Stimulated activated CD8-positive, alpha-beta memory T cell treated with anti-CD3 and anti-CD28 coated beads, Interleukin-15, amount 100 ng/mL, for 4 hours (primary cell): Measurements from ENCODE around the gene CREB5.

Experiments used
- DNase-seq, 2 donors: peaks; one replicate each; pipeline ENCODE4 v3.0.0-alpha.2; 2020; ENCODE audit warnings: low read depth in 2 of 2

Gene CREB5

GRCh38 chr7:28744951-28745350, 332.6 kb downstream of the CREB5 start:
- DNase-seq = no peak

DNA sequence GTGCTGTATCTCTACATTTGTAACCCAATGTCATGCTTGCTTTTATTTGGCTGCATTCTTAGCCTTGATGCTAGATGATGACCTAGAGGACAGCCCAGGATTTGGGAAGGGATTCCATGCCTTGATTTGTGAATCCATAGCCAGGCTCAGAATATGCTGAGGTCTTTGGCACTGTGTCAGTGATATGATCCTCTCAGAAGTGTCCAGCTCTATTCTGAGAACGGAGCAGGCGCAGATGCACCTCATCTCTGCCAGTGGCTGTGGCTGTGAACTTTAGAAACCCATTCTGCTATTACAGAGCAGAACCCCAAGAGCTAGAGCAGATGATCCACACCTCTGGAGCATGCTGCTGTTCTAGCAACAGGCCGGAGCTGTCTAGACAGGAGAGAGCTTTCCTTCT, 333.0 kb downstream of the CREB5 start:
- no peak for DNase-seq

DNA sequence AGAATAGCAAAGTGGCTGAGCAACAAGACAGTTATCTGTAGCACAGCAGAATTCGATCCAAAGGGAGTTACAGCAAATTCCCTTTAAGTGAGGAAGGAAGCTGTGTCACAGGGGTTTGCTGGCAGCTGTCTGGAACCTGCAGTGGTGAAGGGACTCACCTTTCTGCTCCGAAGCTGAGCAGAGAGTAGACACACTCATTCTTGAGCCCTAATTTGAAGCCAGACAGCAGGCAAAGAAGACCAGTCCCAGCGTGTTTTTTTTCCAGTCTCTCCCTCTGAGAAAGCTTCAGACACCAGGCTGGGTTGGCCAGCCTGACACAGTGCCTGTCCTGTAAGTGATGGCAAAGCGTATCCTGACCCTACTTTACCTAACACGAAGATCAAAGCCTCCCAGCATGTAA, 335.1 kb downstream of the CREB5 start:
- no peak for DNase-seq

- no peak for DNase-seq
Observed at GRCh38 chr7:28747854-28748253, 335.5 kb downstream of the CREB5 start.

GRCh38 chr7:28748346-28748745, 336.0 kb downstream of the CREB5 start:
- DNase-seq = no peak

DNA sequence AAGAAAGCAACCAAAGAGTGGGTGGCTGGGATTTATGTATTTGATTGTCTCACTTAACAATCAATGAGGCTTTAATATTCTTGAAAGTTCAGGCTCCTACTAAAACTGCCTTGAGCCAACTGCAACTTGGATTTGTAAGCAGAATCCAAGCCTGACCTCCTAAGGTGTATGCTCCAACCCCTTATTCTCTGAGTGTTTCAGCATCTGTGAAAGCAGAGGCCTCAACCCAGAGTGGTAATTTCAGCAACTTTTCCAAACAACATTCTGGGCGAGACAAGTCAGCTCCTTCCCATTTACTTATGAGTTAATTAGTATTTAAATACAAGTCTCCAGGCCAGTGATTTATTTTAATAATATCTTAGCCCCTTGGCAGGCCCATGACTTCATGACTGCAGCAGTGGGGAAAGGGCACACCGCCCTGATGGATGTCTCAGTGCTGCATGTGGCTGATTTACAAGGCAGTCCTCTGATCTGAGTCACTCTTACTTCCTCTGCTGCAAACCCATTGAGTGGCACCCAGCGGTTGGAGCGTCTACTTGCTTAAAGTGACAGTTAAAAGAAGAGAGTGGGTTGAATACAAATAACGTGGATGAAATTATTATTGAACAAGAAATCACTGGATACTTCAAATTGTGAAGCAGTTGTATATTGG, 336.7 kb downstream of the CREB5 start:
- DNase-seq = no peak

DNA sequence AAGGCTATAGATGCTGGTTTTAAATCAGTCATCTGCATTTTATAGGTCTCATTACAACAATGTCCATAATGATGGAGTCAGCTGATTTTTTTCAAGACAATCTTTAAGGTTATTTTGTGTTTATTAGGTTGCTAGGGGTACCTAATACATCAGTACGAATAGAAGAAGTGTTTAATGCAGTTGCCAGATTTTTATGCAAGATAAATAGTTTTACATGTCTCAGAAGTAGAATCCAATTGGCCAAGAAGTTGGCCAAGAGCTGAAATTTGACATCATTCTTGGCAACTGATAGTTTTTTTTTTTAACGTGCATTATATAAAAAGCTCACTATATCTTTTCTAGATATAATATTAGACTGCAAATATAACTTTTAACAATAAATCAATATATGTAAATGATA, 337.3 kb downstream of the CREB5 start:
- DNase-seq = no peak

GRCh38 chr7:28750981-28751380, 338.7 kb downstream of the CREB5 start:
- no peak for DNase-seq

DNA sequence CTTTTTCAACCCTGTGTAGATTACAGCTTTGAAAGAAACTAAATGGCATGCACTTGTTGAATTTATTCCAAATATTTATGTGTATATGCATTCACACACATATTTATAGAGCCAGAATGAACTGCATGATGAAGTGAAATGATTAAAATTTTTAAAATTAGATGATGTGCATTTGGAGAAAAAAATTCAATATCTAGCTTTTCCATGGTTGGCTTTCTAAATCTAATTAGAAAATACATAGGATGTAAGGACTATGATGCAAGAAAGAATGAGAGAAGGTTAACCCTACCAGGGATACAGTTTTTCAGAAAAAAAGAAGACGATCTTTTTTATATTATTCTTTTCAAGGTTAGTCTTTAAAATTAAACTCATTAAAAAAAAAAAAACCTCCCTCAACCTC, 341.3 kb downstream of the CREB5 start:
- no peak for DNase-seq

- no peak for DNase-seq
Observed at GRCh38 chr7:28754027-28754426, 341.7 kb downstream of the CREB5 start.

GRCh38 chr7:28754447-28754846, 342.1 kb downstream of the CREB5 start:
- no peak for DNase-seq

GRCh38 chr7:28755255-28755654, 342.9 kb downstream of the CREB5 start:
- no peak for DNase-seq

DNA sequence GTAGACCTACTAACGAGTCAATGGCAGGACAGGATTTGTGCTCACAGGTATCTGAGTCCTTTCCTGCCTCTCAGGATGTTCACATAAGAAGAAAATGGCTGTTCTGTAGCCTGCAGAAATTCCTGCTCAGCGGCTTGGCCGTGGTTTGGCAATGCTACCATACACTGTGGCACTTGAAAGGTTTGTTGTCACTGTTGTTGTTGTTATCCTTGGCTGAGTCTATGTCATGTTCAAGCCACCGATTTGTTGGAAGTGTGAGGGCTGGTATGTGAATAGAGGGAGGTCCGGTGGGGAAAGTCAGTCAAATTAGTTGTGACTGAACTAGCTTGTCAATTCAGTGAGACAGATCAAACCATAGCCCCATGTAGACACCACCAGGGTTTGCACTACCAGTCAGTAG, 345.9 kb downstream of the CREB5 start:
- no peak for DNase-seq

DNA sequence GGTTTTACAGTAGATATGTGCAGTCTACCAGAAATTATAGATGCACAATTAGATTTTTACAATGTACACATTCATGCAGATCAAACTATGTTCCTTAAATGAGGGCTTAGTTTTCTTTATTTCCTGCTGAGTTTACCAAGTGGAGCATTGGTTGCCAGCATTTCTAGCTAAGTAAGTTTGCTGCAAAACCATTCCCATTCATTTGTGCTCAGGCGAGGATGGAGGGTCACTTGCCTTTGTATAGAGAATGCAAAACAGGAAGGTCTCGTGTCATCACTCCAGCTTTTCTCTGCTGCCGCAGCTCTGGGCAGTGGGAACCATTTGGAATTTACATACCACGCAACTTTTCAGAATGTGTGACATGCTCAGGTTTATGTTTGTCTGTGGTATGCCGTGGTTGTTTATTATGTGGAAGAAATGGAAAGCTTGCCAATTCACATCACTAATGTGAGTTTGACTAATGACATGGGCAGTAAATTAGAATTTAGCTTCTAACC, 347.2 kb downstream of the CREB5 start:
- no peak for DNase-seq

DNA sequence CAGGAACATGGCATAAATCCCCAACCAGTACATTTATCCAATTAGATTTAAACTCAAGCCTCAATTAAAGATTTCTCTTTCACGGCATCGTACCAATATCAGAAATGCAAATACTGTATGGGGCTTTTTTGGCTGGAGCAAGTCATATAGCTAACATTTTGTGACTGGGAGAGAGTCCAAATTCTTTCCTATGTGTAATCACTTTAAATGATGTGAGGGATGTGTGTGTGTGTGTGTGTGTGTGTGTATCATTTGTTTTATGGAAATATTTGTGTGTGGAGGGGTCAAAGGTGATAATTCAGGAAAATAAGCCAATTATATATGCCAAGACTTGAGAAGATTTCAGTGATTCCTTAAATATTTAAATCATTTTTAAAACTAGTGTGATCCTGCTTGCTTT, 349.2 kb downstream of the CREB5 start:
- no peak for DNase-seq

GRCh38 chr7:28762651-28763050, 350.3 kb downstream of the CREB5 start:
- no peak for DNase-seq

GRCh38 chr7:28766359-28766758, 354.0 kb downstream of the CREB5 start:
- no peak for DNase-seq

DNA sequence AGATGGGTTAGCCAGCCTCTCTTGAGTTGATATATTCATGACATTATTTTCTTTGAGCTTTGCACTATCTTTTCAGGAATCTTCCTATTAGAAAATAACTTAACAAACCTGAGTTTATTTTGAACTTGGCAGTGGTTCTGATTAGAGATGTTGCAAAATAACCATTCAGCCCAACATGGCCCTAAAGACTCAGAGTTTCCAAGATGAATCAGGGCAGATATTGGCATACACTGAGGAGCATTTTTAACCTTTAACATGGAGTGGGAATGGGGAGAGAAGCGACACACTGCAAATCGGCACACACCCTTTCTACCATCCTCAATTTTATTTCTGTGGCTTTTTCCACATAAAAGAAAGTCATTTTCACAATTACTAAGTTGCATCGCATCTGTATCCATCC, 355.0 kb downstream of the CREB5 start:
- no peak for DNase-seq

DNA sequence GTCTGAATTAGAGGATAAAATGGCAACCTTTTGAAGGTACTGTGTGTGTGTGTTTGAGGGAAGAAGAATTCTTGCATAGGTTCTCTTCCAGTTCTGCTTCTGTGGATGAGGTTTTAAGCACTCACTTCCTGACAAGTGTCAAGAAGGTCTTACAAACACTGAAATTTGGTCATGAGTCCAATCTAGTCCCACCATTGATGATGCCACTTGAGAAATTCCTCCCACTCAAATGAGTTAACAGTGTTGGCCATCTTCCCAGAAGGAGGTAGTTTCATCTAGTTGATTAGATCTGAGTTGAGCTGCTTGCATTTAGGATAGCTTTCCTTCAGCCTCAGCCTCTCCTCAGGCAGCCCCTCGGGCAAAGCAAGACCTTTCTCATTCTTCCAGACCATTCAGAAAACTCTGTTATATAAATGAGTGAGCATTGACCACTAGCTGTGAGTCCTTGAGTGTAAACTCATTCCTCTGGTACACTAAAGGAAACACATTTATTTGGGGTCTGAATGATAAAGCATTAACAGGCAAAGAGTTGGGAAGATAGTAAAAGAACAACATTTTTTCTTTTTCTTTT, 356.3 kb downstream of the CREB5 start:
- DNase-seq = no peak

- no peak for DNase-seq
Observed at GRCh38 chr7:28771906-28772622, 359.7 kb downstream of the CREB5 start.

- no peak for DNase-seq
Observed at GRCh38 chr7:28773423-28774145, 361.3 kb downstream of the CREB5 start.

DNA sequence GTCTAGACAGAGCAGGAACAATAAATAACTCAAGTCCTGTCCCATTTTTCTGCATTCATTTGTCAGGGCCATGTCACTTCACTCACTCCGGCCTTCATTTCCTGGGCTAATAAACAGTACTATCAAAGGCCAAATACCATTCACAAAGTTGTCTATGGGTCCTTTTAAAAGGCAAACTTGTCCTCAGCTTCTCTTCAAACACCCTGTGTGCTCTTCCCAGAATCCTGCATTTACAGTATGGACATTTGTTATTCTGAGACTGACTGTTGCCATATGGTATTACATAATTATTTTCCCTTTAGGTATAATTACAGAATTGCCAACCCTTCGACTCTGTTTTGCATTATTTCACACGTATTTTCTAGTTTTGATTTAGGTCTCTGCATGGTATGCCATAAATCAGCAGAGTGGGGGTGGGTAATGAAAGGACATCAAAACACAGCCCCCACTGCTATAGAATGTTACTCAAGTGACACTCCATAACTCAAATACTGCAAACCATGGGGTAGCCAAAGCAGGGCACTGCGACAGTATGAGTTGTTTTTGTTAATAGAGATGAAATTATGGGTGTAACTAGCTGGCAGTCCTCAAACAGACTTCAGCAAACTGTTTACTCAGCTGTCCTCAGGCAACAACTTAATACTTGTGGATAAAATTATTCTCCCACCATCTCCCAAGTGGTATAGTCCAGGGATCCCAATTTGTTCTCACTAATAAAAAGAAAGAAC, 362.1 kb downstream of the CREB5 start:
- no peak for DNase-seq
